ENCODE results near the gene MYLIP. TPM values are rescaled to one million over a fixed set of nuclear protein-coding genes. Genes with fewer than 3 reads are reported as not detected.

MYLIP gene
- total RNA-seq, 1 donor: 10.1 TPM

DNA sequence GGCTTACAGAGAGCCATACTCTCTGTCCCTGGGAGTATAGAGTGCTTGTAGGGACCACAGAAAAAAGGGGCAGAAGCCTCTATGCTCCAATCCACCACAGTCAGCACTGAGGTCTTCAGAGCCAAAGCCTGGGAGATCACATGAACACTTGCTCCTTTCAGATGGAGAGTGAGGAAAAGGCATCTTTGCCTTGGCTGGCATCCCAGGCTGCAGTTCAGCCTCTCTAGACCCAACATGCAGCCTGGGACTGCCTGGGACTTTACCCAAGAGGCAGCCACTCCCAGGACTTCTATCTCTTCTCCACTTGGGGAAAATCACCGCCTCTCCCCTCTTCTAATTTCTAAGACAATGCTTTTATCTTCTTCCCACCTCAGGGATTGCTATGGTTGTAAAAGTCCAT, 46.5 kb upstream of the MYLIP start:
- H3K4me3 ChIP-seq (ENCODE audit: insufficient read depth, low read length): no peak overlapping the region
- no peaks in the 10 kb centered on the region for H3K36me3 ChIP-seq (ENCODE audit: insufficient read depth, low read length)
- no peaks in the 10 kb centered on the region for H4K20me1 ChIP-seq (ENCODE audit: insufficient read depth, low read length)
- H3K4me1 ChIP-seq (ENCODE audit: insufficient read depth, low read length): no peaks in the 10 kb centered on the region
- no peaks in the 10 kb centered on the region for H3K27me3 ChIP-seq (ENCODE audit: insufficient read depth, low read length)
- H3K27ac ChIP-seq (ENCODE audit: low read depth, low read length): no peak overlapping the region
- DNase-seq (ENCODE audit: insufficient read length, low spot score, missing footprints): no peak
- H3K4me2 ChIP-seq (ENCODE audit: insufficient read depth, low read length): no peak overlapping the region
- H3K9me3 ChIP-seq (ENCODE audit: low read depth, low read length): no peaks in the 10 kb centered on the region
- no peaks in the 10 kb centered on the region for H3K79me2 ChIP-seq (ENCODE audit: insufficient read depth, low read length)
- TF ChIP-seq, protein P1, sequence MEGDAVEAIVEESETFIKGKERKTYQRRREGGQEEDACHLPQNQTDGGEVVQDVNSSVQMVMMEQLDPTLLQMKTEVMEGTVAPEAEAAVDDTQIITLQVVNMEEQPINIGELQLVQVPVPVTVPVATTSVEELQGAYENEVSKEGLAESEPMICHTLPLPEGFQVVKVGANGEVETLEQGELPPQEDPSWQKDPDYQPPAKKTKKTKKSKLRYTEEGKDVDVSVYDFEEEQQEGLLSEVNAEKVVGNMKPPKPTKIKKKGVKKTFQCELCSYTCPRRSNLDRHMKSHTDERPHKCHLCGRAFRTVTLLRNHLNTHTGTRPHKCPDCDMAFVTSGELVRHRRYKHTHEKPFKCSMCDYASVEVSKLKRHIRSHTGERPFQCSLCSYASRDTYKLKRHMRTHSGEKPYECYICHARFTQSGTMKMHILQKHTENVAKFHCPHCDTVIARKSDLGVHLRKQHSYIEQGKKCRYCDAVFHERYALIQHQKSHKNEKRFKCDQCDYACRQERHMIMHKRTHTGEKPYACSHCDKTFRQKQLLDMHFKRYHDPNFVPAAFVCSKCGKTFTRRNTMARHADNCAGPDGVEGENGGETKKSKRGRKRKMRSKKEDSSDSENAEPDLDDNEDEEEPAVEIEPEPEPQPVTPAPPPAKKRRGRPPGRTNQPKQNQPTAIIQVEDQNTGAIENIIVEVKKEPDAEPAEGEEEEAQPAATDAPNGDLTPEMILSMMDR (IDR thresholded peaks at IDR 0.05; ENCODE audit: extremely low read depth, low read depth, low read length): no peak
- no peak overlapping the region for H2AFZ ChIP-seq (ENCODE audit: low read length)

DNA sequence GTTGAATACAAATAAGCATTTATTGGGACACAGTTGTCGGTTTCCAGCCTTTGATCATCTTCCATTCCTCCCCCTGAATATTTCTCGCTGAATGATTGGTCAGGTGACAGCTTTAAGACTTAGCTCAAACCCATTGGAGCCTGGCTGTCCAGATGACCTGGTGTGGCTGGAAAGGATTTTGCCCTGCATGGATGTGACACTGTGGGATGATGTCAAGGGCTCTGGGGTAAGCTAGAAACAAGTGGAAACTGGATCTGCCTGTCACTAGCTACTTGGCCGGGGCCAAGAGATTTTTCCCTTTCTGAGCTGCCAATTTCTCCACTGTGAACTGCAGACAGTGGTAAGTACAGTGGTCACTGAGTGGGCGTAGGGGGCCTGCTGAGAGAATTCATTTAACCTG, 41.9 kb upstream of the MYLIP start:
- no peaks in the 10 kb centered on the region for H3K27me3 ChIP-seq (ENCODE audit: insufficient read depth, low read length)
- no peaks in the 10 kb centered on the region for H4K20me1 ChIP-seq (ENCODE audit: insufficient read depth, low read length)
- no peak overlapping the region for H3K4me2 ChIP-seq (ENCODE audit: insufficient read depth, low read length)
- no peaks in the 10 kb centered on the region for H3K9me3 ChIP-seq (ENCODE audit: low read depth, low read length)
- no peak overlapping the region for H2AFZ ChIP-seq (ENCODE audit: low read length)
- no peaks in the 10 kb centered on the region for H3K4me1 ChIP-seq (ENCODE audit: insufficient read depth, low read length)
- no peak for DNase-seq (ENCODE audit: insufficient read length, low spot score, missing footprints)
- H3K27ac ChIP-seq (ENCODE audit: low read depth, low read length): no peak overlapping the region
- H3K36me3 ChIP-seq (ENCODE audit: insufficient read depth, low read length): no peaks in the 10 kb centered on the region
- no peaks in the 10 kb centered on the region for H3K79me2 ChIP-seq (ENCODE audit: insufficient read depth, low read length)
- TF ChIP-seq, protein P1 (IDR thresholded peaks at IDR 0.05; ENCODE audit: extremely low read depth, low read depth, low read length): no peak
- H3K4me3 ChIP-seq (ENCODE audit: insufficient read depth, low read length): no peak overlapping the region

DNA sequence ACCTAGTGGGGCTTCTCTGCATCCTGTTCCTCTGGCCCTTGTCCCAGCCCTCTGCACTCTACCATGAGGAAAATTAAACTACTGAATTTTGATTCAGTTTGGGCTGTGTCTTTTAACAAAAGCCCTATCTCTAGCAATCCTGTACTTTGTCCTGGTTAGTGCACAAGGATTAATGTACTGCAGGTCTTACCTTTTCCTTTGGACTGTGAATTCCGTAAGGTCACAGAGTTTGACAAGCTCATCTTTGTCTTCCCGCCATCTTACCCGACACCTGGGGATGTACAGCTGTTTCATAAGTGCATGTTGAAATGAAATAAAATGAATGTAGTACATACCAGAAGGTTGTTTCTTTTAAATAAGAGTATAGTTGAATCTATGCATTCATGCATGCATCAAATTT, 41.5 kb upstream of the MYLIP start:
- Histone ChIP-seq H3K4me1 (ENCODE audit: insufficient read depth, low read length) (no peaks in the 10 kb centered on the region), H3K4me3 (ENCODE audit: insufficient read depth, low read length) (no peak overlapping the region), H4K20me1 (ENCODE audit: insufficient read depth, low read length) (no peaks in the 10 kb centered on the region), H3K4me2 (ENCODE audit: insufficient read depth, low read length) (no peak overlapping the region), H3K27ac (ENCODE audit: low read depth, low read length) (no peak overlapping the region), H3K79me2 (ENCODE audit: insufficient read depth, low read length) (no peaks in the 10 kb centered on the region), H3K27me3 (ENCODE audit: insufficient read depth, low read length) (no peaks in the 10 kb centered on the region), H3K9me3 (ENCODE audit: low read depth, low read length) (no peaks in the 10 kb centered on the region), H2AFZ (ENCODE audit: low read length) (no peak overlapping the region), H3K36me3 (ENCODE audit: insufficient read depth, low read length) (no peaks in the 10 kb centered on the region)
- TF ChIP-seq, protein P1 (IDR thresholded peaks at IDR 0.05; ENCODE audit: extremely low read depth, low read depth, low read length): no peak
- DNase-seq (ENCODE audit: insufficient read length, low spot score, missing footprints): no peak

DNA sequence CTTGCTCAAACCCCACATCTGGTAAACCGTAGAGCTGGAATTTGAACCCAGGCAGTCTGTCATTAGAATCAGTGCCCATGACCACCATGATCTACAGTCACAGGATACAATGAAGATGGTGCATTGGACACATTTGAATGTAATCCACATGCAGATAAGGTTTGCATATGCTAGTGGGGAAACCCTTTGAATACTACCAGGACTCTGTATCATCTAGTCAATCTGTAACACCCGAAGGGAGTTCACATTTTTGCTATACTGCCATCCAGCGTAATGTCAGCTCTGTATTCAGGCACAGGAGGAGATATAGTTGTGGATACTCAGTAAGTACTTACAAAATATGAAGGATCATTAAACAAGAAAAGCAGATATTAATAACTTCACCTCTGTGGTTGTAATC, 40.5 kb upstream of the MYLIP start:
- Histone ChIP-seq H3K4me1 (ENCODE audit: insufficient read depth, low read length) (no peaks in the 10 kb centered on the region), H3K36me3 (ENCODE audit: insufficient read depth, low read length) (no peaks in the 10 kb centered on the region), H3K27me3 (ENCODE audit: insufficient read depth, low read length) (no peaks in the 10 kb centered on the region), H4K20me1 (ENCODE audit: insufficient read depth, low read length) (no peaks in the 10 kb centered on the region), H3K79me2 (ENCODE audit: insufficient read depth, low read length) (no peaks in the 10 kb centered on the region), H3K27ac (ENCODE audit: low read depth, low read length) (no peak overlapping the region), H2AFZ (ENCODE audit: low read length) (no peak overlapping the region), H3K4me3 (ENCODE audit: insufficient read depth, low read length) (no peak overlapping the region), H3K4me2 (ENCODE audit: insufficient read depth, low read length) (no peak overlapping the region), H3K9me3 (ENCODE audit: low read depth, low read length) (no peaks in the 10 kb centered on the region)
- DNase-seq (ENCODE audit: insufficient read length, low spot score, missing footprints): no peak
- TF ChIP-seq, protein P1 (IDR thresholded peaks at IDR 0.05; ENCODE audit: extremely low read depth, low read depth, low read length): no peak
